HCT116 (cell line): ENCODE results near the gene AUTS2. TPM values are rescaled to one million over a fixed set of nuclear protein-coding genes. Genes with fewer than 3 reads are reported as not detected.

Experiments used
- ATAC-seq: fragments of 200-7000 bp; cut with Tn5 transposase; 2 replicates; pipeline ENCODE4 v1.9.1; 2020; ENCODE audit warnings: mild to moderate bottlenecking, moderate library complexity
- BruUV-seq: library from RNA; stranded (reverse); fragments of 400-500 nt; replicated peaks from 2 replicates; lab custom pipeline; 2021; lab: Mats Ljungman, UMichigan
- CTCF ChIA-PET: fragments of 300-600 bp; sonication (Branson Sonifier 250); formaldehyde crosslinking; loops from one replicate; lab custom pipeline; 2021; ENCODE audit warnings: antibody characterized with exemption; lab: Charles Lee
- POLR2A ChIA-PET: fragments of 300-600, 350-600 bp; sonication (Branson Sonifier 250); formaldehyde crosslinking; loops from one replicate; lab custom pipeline; 2021; ENCODE audit warnings: antibody characterized with exemption; lab: Charles Lee
- RAD21 ChIA-PET, 2 experiments: fragments of 300-600 bp; sonication (Branson Sonifier 250); formaldehyde crosslinking; loops; one replicate each; lab custom pipeline; 2023; ENCODE audit warnings: low total read pairs in 2 of 2; ENCODE audit not compliant: uncharacterized antibody in 2 of 2, unreplicated experiment in 2 of 2, low non-redundant PET in 1 of 2; lab: Charles Lee
- DNase-seq: peaks from one replicate; pipeline ENCODE4 v3.0.0-alpha.2; 2010; ENCODE audit warnings: low read depth, low spot score
- H2AFZ ChIP-seq: fragments of 200-600 bp; shearing (Covaris generic), sonication (generic); 2 replicates; pipeline ENCODE4 v1.6.1; 2017; ENCODE audit warnings: low read depth, mixed run types, mixed read lengths, antibody characterized with exemption, low read length; ENCODE audit not compliant: poor library complexity, severe bottlenecking
- H3K27ac ChIP-seq: 2 replicates; pipeline ENCODE4 v1.5.1; 2012; ENCODE audit warnings: low read depth, low read length
- H3K27me3 ChIP-seq: fragments of 200-600 bp; sonication (generic); 2 replicates; pipeline ENCODE4 v1.6.1; 2016; ENCODE audit warnings: mixed run types, low read length, mixed read lengths; ENCODE audit not compliant: insufficient read depth
- H3K36me3 ChIP-seq, 2 experiments: fragments of 200-500 bp in 1 of 2; fragments of 200-600 bp in 1 of 2; sonication (Bioruptor generic) in 1 of 2; sonication (generic) in 1 of 2; 2 replicates each; pipeline versions ENCODE4 v1.5.1 to v1.6.1; 2014 to 2016; ENCODE audit warnings: low read length in 2 of 2, inconsistent platforms in 1 of 2, mixed read lengths in 1 of 2, mixed run types in 1 of 2; ENCODE audit not compliant: insufficient read depth in 2 of 2, control insufficient read depth in 1 of 2
- H3K4me1 ChIP-seq, 2 experiments: fragments of 200-600 bp in 1 of 2; sonication (generic) in 1 of 2; 2 replicates each; pipeline versions ENCODE4 v1.5.1 to v1.6.1; 2012 to 2017; ENCODE audit warnings: low read length in 2 of 2, inconsistent platforms in 1 of 2, mild to moderate bottlenecking in 1 of 2, mixed read lengths in 1 of 2, mixed run types in 1 of 2, moderate library complexity in 1 of 2; ENCODE audit not compliant: insufficient read depth in 2 of 2, control insufficient read depth in 1 of 2
- H3K4me2 ChIP-seq: fragments of 200-600 bp; sonication (generic); 2 replicates; pipeline ENCODE4 v1.6.1; 2017; ENCODE audit warnings: mixed run types, low read length, mixed read lengths
- H3K4me3 ChIP-seq, 2 experiments: fragments of 200-600 bp in 1 of 2; sonication (generic) in 1 of 2; replicated peaks in 1 of 2; 2 replicates each; pipeline ENCODE4 v1.5.1; 2011 to 2016; ENCODE audit warnings: low read length in 2 of 2, control low read depth in 1 of 2, low read depth in 1 of 2, mild to moderate bottlenecking in 1 of 2, mixed read lengths in 1 of 2, mixed run types in 1 of 2
- H3K79me2 ChIP-seq: fragments of 200-600 bp; sonication (generic); 2 replicates; pipeline ENCODE4 v1.6.1; 2017; ENCODE audit warnings: mild to moderate bottlenecking, mixed run types, low read length, moderate library complexity, mixed read lengths; ENCODE audit not compliant: insufficient read depth
- H3K9ac ChIP-seq: fragments of 200-600 bp; sonication (generic); 2 replicates; pipeline ENCODE4 v1.6.1; 2016; ENCODE audit warnings: low read length, mixed read lengths
- H3K9me2 ChIP-seq: fragments of 200-600 bp; sonication (generic), shearing (Covaris generic); 2 replicates; pipeline ENCODE4 v1.6.1; 2017; ENCODE audit warnings: mixed run types, mild to moderate bottlenecking, moderate library complexity; ENCODE audit not compliant: insufficient read depth
- H3K9me3 ChIP-seq, 2 experiments: fragments of 200-500 bp in 1 of 2; fragments of 200-600 bp in 1 of 2; sonication (Bioruptor generic) in 1 of 2; sonication (generic) in 1 of 2; 2 replicates each; pipeline ENCODE4 v1.6.1; 2014 to 2017; ENCODE audit warnings: low read length in 2 of 2, mixed read lengths in 2 of 2, inconsistent platforms in 1 of 2, low read depth in 1 of 2, mild to moderate bottlenecking in 1 of 2, mixed run types in 1 of 2, moderate library complexity in 1 of 2; ENCODE audit not compliant: control insufficient read depth in 1 of 2, insufficient read depth in 1 of 2
- H4K20me1 ChIP-seq: fragments of 200-600 bp; sonication (generic), shearing (Covaris generic); 2 replicates; pipeline ENCODE4 v1.6.1; 2017; ENCODE audit warnings: mixed run types, mild to moderate bottlenecking, moderate library complexity; ENCODE audit not compliant: insufficient read depth
- ATF3 ChIP-seq: IDR thresholded peaks from 2 replicates; pipeline ENCODE4 v1.6.1; 2012
- CTCF ChIP-seq, 3 experiments: fragments of 200-600 bp in 1 of 3; sonication (generic) in 1 of 3; IDR thresholded peaks in 2 of 3; conservative IDR thresholded peaks in 1 of 3; 2 replicates each; pipeline ENCODE4 v1.5.1; 2012 to 2017; ENCODE audit warnings: low read depth in 2 of 3, low read length in 2 of 3, antibody characterized with exemption in 1 of 3, borderline replicate concordance in 1 of 3, control low read depth in 1 of 3, mild to moderate bottlenecking in 1 of 3, mixed read lengths in 1 of 3, mixed run types in 1 of 3, moderate library complexity in 1 of 3; ENCODE audit not compliant: insufficient read depth in 1 of 3
- FOSL1 ChIP-seq: IDR thresholded peaks from 2 replicates; pipeline ENCODE4 v1.6.1; 2012; ENCODE audit warnings: low read depth
- POLR2A ChIP-seq: IDR thresholded peaks from 2 replicates; pipeline ENCODE4 v1.7.0; 2011; ENCODE audit warnings: borderline replicate concordance; ENCODE audit not compliant: insufficient read depth, insufficient read length; ENCODE audit errors: extremely low read depth
- RAD21 ChIP-seq: IDR thresholded peaks from 2 replicates; pipeline ENCODE4 v1.6.1; 2012; ENCODE audit warnings: low read depth, mild to moderate bottlenecking
- REST ChIP-seq: IDR thresholded peaks from 2 replicates; pipeline ENCODE4 v1.6.1; 2012; ENCODE audit warnings: low read depth
- SIN3A ChIP-seq: IDR thresholded peaks from 2 replicates; pipeline ENCODE4 v1.6.1; 2012; ENCODE audit warnings: low read depth
- SRF ChIP-seq: IDR thresholded peaks from 2 replicates; pipeline ENCODE4 v1.6.1; 2012; ENCODE audit warnings: low read depth
- TCF7L2 ChIP-seq: IDR thresholded peaks from 2 replicates; pipeline ENCODE4 v1.7.0; 2011; ENCODE audit warnings: borderline replicate concordance, inconsistent platforms; ENCODE audit not compliant: insufficient read depth, insufficient read length; ENCODE audit errors: extremely low read depth
- ZBTB33 ChIP-seq: IDR thresholded peaks from 2 replicates; pipeline ENCODE4 v1.6.1; 2011; ENCODE audit warnings: mild to moderate bottlenecking, low read length, moderate library complexity; ENCODE audit not compliant: insufficient replicate concordance; ENCODE audit errors: extremely low read depth
- ZNF274 ChIP-seq: fragments of 200-500 bp; sonication (Bioruptor generic); IDR thresholded peaks from 2 replicates; pipeline ENCODE4 v1.6.1; 2014; ENCODE audit warnings: mild to moderate bottlenecking, low read depth, low read length, inconsistent platforms
- intact Hi-C: fragments of 100-400 bp; cut with micrococcal nuclease; formaldehyde crosslinking; loops from 2 replicates; pipeline ENCODE4 v1.10.0; 2022
- total RNA-seq: library from RNA; stranded (reverse); gene quantifications from one replicate; pipeline ENCODE4 v1.2.1, GENCODE V29; 2021; ENCODE audit not compliant: unreplicated experiment

The AUTS2 gene
- total RNA-seq, 1 experiment from 2014 or later = 0.93 TPM

- Histone ChIP-seq H3K9ac (no peak overlapping the region), H3K27me3 (no peaks in the 10 kb centered on the region), H3K27ac (no peak overlapping the region), H2AFZ (no peak overlapping the region), H3K4me2 (no peak overlapping the region), H4K20me1 (no peaks in the 10 kb centered on the region), H3K36me3 (no peaks in the 10 kb centered on the region), H3K9me2 (no peaks in the 10 kb centered on the region), H3K79me2 (no peaks in the 10 kb centered on the region), H3K9me3 (peaks cover 3 to 37% of the 10 kb centered on the region in 2 experiments; a peak in 2 of 4 replicates), H3K4me1 (no peaks in the 10 kb centered on the region), H3K4me3 (no peak overlapping the region)
- BruUV-seq = no TSS peak
- ChIA-PET RAD21 (no interaction called here), POLR2A (no interaction called here), CTCF (no interaction called here)
- intact Hi-C loops = no loop called here
- DNase-seq (no peak), ATAC-seq (no peak)
- no peak for TF ChIP-seq SIN3A
- TF ChIP-seq POLR2A = no peak
- no peak for TF ChIP-seq TCF7L2
- TF ChIP-seq ATF3 = no peak
- TF ChIP-seq FOSL1 = no peak
- no peak for TF ChIP-seq REST
- TF ChIP-seq ZBTB33 = no peak
- TF ChIP-seq CTCF (IDR thresholded peaks at IDR 0.05 in 2 of 3, conservative IDR thresholded peaks at IDR 0.05 in 1 of 3; ENCODE audit: borderline replicate concordance in 1 of 3, insufficient read depth in 1 of 3, low read depth in 2 of 3, low read length in 2 of 3) = no peak
- no peak for TF ChIP-seq SRF
- no peak for TF ChIP-seq ZNF274
- no peak for TF ChIP-seq RAD21
Measured at GRCh38 chr7:69696686-69697685, 98.7 kb downstream of the AUTS2 start.
